CD4-positive, alpha-beta T cell treated with Interferon gamma for 1 hour (primary cell): ENCODE data around the gene OXGR1.
"Not testable (repeated sequence)": the region's sequence is repeated elsewhere in the genome, so short reads cannot be mapped to it uniquely, and the experiment has no call there.

Experiments used
- DNase-seq: peaks from one replicate; pipeline ENCODE4 v3.0.0-alpha.2; 2020

Gene OXGR1

GRCh38 chr13:96994017-96994857 lies at the start of gene OXGR1:
Gene OXGR1 (minus strand): TSS chr13:96994476. CDS start chr13:96987759, 6,717 bp downstream.
- no peak for DNase-seq

- no peak for DNase-seq
Measured at GRCh38 chr13:97043302-97043701, 49.0 kb upstream of the OXGR1 start.

GRCh38 chr13:97030705-97031452 lies 36.6 kb upstream of the OXGR1 start:
- no peak for DNase-seq

- peak; percentile 9 for DNase-seq
Measured at GRCh38 chr13:97028441-97029299, 34.4 kb upstream of the OXGR1 start.

- DNase-seq: no peak
Measured at GRCh38 chr13:97027162-97027554, 32.9 kb upstream of the OXGR1 start.

- no peak for DNase-seq
Measured at GRCh38 chr13:97026531-97027161, 32.4 kb upstream of the OXGR1 start.

- DNase-seq: not testable (repeated sequence)
Measured at GRCh38 chr13:97023812-97024211, 29.5 kb upstream of the OXGR1 start.

- DNase-seq: no peak
Measured at GRCh38 chr13:97023117-97023516, 28.8 kb upstream of the OXGR1 start.

- DNase-seq: no peak
Measured at GRCh38 chr13:97021241-97021640, 27.0 kb upstream of the OXGR1 start.

- no peak for DNase-seq
Measured at GRCh38 chr13:97020689-97021240, 26.5 kb upstream of the OXGR1 start.

- no peak for DNase-seq
Measured at GRCh38 chr13:97020194-97020593, 25.9 kb upstream of the OXGR1 start.

GRCh38 chr13:97019236-97019635 lies 25.0 kb upstream of the OXGR1 start:
- DNase-seq: no peak

- no peak for DNase-seq
Measured at GRCh38 chr13:97018029-97018819, 23.9 kb upstream of the OXGR1 start.

- no peak for DNase-seq
Measured at GRCh38 chr13:97017322-97017721, 23.0 kb upstream of the OXGR1 start.

GRCh38 chr13:97015661-97016350 lies 21.5 kb upstream of the OXGR1 start:
- no peak for DNase-seq

GRCh38 chr13:97012251-97013048 lies 18.2 kb upstream of the OXGR1 start:
- no peak for DNase-seq

- DNase-seq: no peak
Measured at GRCh38 chr13:97011446-97012131, 17.3 kb upstream of the OXGR1 start.

GRCh38 chr13:97008643-97009042 lies 14.4 kb upstream of the OXGR1 start:
- no peak for DNase-seq

- DNase-seq: no peak
Measured at GRCh38 chr13:97005625-97006262, 11.5 kb upstream of the OXGR1 start.
